HEK293 (cell line): ENCODE results near the gene DSTN.

ENCODE experiments used
- CTCF ChIA-PET: fragments of 350-600 bp; formaldehyde crosslinking; extraction: SDS; loops from one replicate; lab custom pipeline; 2021; ENCODE audit warnings: antibody characterized with exemption; lab: Yijun Ruan, JAX
- POLR2A ChIA-PET: fragments of 300-600 bp; formaldehyde crosslinking; extraction: SDS; loops from one replicate; lab custom pipeline; 2020; ENCODE audit warnings: antibody characterized with exemption, inconsistent platforms; lab: Yijun Ruan, JAX
- H3K27ac ChIP-seq: fragments of 200-500 bp; sonication (Bioruptor generic); 2 replicates; pipeline ENCODE4 v1.5.1; 2014; ENCODE audit warnings: low read depth, low read length, control low read depth, inconsistent platforms; ENCODE audit errors: extremely low read depth
- H3K36me3 ChIP-seq, 2 experiments: fragments of 200-500 bp in 1 of 2; sonication (Bioruptor generic) in 1 of 2; 1 replicate in 1 of 2; 2 replicates in 1 of 2; pipeline ENCODE4 v1.5.1; 2014 to 2017; ENCODE audit warnings: inconsistent platforms in 2 of 2, low read length in 2 of 2; ENCODE audit not compliant: control insufficient read depth in 2 of 2, insufficient read depth in 1 of 2
- H3K4me1 ChIP-seq: fragments of 200-500 bp; sonication (Bioruptor generic); 2 replicates; pipeline ENCODE4 v1.5.1; 2014; ENCODE audit warnings: mild to moderate bottlenecking, low read length, inconsistent platforms; ENCODE audit not compliant: control insufficient read depth, insufficient read depth
- H3K4me3 ChIP-seq: 2 replicates; pipeline ENCODE4 v1.5.1; 2011; ENCODE audit warnings: low read depth, mild to moderate bottlenecking, control low read depth, low read length, moderate library complexity
- H3K9me3 ChIP-seq: fragments of 200-500 bp; sonication (Bioruptor generic); 2 replicates; pipeline ENCODE4 v1.5.1; 2014; ENCODE audit warnings: low read depth, low read length, inconsistent platforms; ENCODE audit not compliant: control insufficient read depth, insufficient read depth
- BCL11A ChIP-seq: fragments of 450-650 bp; formaldehyde crosslinking; IDR thresholded peaks from 2 replicates; pipeline ENCODE4 v1.5.1; 2016; ENCODE audit warnings: low read depth, missing biosample characterization, missing genetic modification characterization
- EGR2 ChIP-seq: fragments of 450-650 bp; formaldehyde crosslinking; IDR thresholded peaks from 2 replicates; pipeline ENCODE4 v1.5.1; 2016; ENCODE audit warnings: low read depth, missing biosample characterization, missing genetic modification characterization
- SETDB1 ChIP-seq: IDR thresholded peaks from one replicate; pipeline ENCODE4 v1.6.1; 2017; ENCODE audit warnings: mild to moderate bottlenecking, low read length, moderate library complexity, mixed read lengths; ENCODE audit not compliant: insufficient read length
- TCF7L2 ChIP-seq: IDR thresholded peaks from 2 replicates; pipeline ENCODE4 v1.6.1; 2011; ENCODE audit warnings: low read depth, mild to moderate bottlenecking, inconsistent platforms, low read length, moderate library complexity, borderline replicate concordance
- ZBTB8A ChIP-seq: fragments of 450-650 bp; formaldehyde crosslinking; IDR thresholded peaks from 2 replicates; pipeline ENCODE4 v1.5.1; 2016; ENCODE audit warnings: missing biosample characterization, missing genetic modification characterization
- ZNF112 ChIP-seq: fragments of 450-650 bp; formaldehyde crosslinking; IDR thresholded peaks from 2 replicates; pipeline ENCODE4 v1.5.0; 2017; ENCODE audit warnings: missing biosample characterization, missing genetic modification characterization
- ZNF114 ChIP-seq: fragments of 450-650 bp; formaldehyde crosslinking; IDR thresholded peaks from 2 replicates; pipeline ENCODE4 v1.5.0; 2017; ENCODE audit warnings: missing biosample characterization, missing genetic modification characterization
- ZNF132 ChIP-seq: fragments of 450-650 bp; formaldehyde crosslinking; IDR thresholded peaks from 2 replicates; pipeline ENCODE4 v1.5.1; 2017; ENCODE audit warnings: missing biosample characterization, missing genetic modification characterization, borderline replicate concordance
- ZNF768 ChIP-seq: fragments of 450-650 bp; formaldehyde crosslinking; IDR thresholded peaks from 2 replicates; pipeline ENCODE4 v1.5.1; 2018; ENCODE audit warnings: missing biosample characterization, mild to moderate bottlenecking, missing genetic modification characterization
- ZNF785 ChIP-seq: fragments of 450-650 bp; formaldehyde crosslinking; IDR thresholded peaks from 2 replicates; pipeline ENCODE4 v1.5.1; 2016; ENCODE audit warnings: missing biosample characterization, missing genetic modification characterization
- ZNF837 ChIP-seq: fragments of 450-650 bp; formaldehyde crosslinking; IDR thresholded peaks from 2 replicates; pipeline ENCODE4 v1.5.1; 2016; ENCODE audit warnings: missing biosample characterization, missing genetic modification characterization
- ZNF843 ChIP-seq: fragments of 450-650 bp; formaldehyde crosslinking; IDR thresholded peaks from 2 replicates; pipeline ENCODE4 v1.5.1; 2016; ENCODE audit warnings: missing biosample characterization, missing genetic modification characterization
- TF ChIP-seq, protein P1 (sequence below): fragments of 450-650 bp; formaldehyde crosslinking; IDR thresholded peaks from 2 replicates; pipeline ENCODE4 v1.5.1; 2016; ENCODE audit warnings: missing biosample characterization, missing genetic modification characterization
- TF ChIP-seq, protein P2 (sequence below): fragments of 450-650 bp; formaldehyde crosslinking; conservative IDR thresholded peaks from 2 replicates; pipeline ENCODE4 v1.5.1; 2016; ENCODE audit warnings: low read depth, missing biosample characterization, missing genetic modification characterization
- TF ChIP-seq, protein P3 (sequence below): fragments of 450-650 bp; formaldehyde crosslinking; IDR thresholded peaks from 2 replicates; pipeline ENCODE4 v1.5.1; 2016; ENCODE audit warnings: missing biosample characterization, missing genetic modification characterization
- TF ChIP-seq, protein P4 (sequence below): fragments of 450-650 bp; formaldehyde crosslinking; IDR thresholded peaks from 2 replicates; pipeline ENCODE4 v1.5.1; 2016; ENCODE audit warnings: missing biosample characterization, missing genetic modification characterization
- TF ChIP-seq, protein P5 (sequence below): fragments of 450-650 bp; formaldehyde crosslinking; IDR thresholded peaks from 2 replicates; pipeline ENCODE4 v1.5.1; 2017; ENCODE audit warnings: missing biosample characterization, missing genetic modification characterization

Gene DSTN

DNA sequence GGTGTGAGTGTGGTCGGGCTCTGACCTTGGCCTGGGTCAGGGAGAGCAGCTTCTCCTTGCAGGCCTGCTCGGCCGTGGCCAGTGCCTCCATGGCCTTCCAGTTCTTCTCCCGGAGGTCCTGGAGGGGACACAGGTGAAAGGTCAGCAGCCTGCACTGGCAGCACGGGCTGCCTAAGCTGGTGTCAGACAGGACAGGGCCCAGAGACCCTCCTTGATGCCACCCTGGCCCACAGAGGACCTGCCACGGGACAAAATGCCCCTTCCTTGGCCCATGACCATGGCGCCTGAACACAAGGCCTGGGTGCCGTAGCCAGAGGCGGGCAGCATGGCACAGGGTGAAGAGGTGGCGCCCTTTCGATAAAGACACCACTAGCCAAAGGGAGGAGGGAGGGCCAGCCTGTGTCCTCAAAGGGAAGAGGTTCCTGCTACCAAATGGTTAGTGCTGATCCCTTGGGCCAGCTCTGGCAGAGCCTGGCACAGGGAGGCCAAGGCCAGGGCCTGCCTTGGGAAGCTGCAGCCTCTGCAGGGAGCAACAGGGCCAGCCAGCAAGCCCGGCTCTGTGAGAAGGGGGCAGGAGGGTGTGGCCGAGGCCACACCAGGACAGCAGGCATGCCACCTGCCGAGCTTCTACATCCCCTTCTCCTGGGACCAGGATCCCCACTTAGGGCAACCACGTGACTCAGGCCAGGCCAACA lies 54.8 kb downstream of the DSTN start (continued):
- TF ChIP-seq ZBTB8A (tag by site-specific recombination) (no peak), SETDB1 (no peak)

DNA sequence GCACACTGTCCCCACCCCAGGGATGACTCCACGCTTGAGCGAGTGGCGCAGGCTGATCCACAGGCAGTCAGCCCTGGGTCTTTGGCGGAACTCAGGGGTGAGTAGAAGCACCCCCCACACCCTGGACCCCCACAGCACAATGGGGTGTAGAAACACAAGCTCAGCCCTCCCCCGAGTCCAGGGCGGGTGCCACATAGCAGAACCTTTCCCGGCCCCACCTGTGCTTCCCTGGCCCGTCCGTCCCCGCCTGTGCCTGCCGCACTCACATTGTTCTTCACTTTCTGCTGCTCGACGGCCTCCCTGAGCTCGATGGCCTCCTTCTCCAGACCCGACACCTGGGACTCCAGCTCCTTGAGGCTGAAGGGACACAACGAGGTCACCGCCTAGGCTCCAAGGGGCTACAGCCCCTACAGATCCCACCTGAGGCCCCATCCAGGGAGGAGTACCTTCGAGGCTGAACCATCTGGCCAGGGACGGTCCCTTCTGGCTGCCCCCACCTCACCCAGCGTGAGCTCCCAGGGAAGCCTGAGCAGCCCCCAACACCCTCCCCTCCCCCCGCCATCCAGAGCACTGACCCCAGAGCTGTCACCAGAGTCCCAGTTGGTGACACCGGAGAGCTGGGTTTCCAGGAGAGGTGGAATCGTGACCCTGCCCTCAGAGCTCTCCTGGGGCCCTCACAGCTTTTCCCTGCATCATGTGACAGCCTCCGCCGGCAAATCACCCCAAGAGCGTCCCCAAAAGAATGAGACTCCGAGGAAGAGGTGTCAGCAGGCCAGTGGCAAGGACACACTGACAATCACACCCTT lies 55.6 kb downstream of the DSTN start:
- ChIA-PET POLR2A (no interaction called here), CTCF (no interaction called here)
- no peaks in the 10 kb centered on the region for H3K9me3 ChIP-seq
- H3K4me1 ChIP-seq = no peaks in the 10 kb centered on the region
- H3K27ac ChIP-seq = no peak overlapping the region
- no peak overlapping the region for H3K4me3 ChIP-seq
- H3K36me3 ChIP-seq = peaks cover 3 to 93% of the 10 kb centered on the region in 2 experiments; a peak in 2 of 3 replicates
- TF ChIP-seq ZNF785 (tag by site-specific recombination) (no peak), ZNF114 (tag by site-specific recombination) (no peak), ZNF768 (tag by site-specific recombination) (no peak), ZNF843 (tag by site-specific recombination) (no peak), ZNF837 (tag by site-specific recombination) (no peak), TCF7L2 (no peak), BCL11A (tag by site-specific recombination) (no peak), ZBTB8A (tag by site-specific recombination) (no peak), EGR2 (no peak), ZNF132 (tag by site-specific recombination) (no peak), ZNF112 (tag by site-specific recombination) (no peak)
- TF ChIP-seq, protein P1, sequence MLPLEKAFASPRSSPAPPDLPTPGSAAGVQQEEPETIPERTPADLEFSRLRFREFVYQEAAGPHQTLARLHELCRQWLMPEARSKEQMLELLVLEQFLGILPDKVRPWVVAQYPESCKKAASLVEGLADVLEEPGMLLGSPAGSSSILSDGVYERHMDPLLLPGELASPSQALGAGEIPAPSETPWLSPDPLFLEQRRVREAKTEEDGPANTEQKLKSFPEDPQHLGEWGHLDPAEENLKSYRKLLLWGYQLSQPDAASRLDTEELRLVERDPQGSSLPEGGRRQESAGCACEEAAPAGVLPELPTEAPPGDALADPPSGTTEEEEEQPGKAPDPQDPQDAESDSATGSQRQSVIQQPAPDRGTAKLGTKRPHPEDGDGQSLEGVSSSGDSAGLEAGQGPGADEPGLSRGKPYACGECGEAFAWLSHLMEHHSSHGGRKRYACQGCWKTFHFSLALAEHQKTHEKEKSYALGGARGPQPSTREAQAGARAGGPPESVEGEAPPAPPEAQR (tag by site-specific recombination) = no peak
- TF ChIP-seq, protein P2, sequence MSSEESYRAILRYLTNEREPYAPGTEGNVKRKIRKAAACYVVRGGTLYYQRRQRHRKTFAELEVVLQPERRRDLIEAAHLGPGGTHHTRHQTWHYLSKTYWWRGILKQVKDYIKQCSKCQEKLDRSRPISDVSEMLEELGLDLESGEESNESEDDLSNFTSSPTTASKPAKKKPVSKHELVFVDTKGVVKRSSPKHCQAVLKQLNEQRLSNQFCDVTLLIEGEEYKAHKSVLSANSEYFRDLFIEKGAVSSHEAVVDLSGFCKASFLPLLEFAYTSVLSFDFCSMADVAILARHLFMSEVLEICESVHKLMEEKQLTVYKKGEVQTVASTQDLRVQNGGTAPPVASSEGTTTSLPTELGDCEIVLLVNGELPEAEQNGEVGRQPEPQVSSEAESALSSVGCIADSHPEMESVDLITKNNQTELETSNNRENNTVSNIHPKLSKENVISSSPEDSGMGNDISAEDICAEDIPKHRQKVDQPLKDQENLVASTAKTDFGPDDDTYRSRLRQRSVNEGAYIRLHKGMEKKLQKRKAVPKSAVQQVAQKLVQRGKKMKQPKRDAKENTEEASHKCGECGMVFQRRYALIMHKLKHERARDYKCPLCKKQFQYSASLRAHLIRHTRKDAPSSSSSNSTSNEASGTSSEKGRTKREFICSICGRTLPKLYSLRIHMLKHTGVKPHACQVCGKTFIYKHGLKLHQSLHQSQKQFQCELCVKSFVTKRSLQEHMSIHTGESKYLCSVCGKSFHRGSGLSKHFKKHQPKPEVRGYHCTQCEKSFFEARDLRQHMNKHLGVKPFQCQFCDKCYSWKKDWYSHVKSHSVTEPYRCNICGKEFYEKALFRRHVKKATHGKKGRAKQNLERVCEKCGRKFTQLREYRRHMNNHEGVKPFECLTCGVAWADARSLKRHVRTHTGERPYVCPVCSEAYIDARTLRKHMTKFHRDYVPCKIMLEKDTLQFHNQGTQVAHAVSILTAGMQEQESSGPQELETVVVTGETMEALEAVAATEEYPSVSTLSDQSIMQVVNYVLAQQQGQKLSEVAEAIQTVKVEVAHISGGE (tag by site-specific recombination) = no peak
- TF ChIP-seq, protein P3, sequence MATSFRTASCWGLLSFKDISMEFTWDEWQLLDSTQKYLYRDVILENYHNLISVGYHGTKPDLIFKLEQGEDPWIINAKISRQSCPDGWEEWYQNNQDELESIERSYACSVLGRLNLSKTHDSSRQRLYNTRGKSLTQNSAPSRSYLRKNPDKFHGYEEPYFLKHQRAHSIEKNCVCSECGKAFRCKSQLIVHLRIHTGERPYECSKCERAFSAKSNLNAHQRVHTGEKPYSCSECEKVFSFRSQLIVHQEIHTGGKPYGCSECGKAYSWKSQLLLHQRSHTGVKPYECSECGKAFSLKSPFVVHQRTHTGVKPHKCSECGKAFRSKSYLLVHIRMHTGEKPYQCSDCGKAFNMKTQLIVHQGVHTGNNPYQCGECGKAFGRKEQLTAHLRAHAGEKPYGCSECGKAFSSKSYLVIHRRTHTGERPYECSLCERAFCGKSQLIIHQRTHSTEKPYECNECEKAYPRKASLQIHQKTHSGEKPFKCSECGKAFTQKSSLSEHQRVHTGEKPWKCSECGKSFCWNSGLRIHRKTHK (tag by site-specific recombination) = no peak
- TF ChIP-seq, protein P4, sequence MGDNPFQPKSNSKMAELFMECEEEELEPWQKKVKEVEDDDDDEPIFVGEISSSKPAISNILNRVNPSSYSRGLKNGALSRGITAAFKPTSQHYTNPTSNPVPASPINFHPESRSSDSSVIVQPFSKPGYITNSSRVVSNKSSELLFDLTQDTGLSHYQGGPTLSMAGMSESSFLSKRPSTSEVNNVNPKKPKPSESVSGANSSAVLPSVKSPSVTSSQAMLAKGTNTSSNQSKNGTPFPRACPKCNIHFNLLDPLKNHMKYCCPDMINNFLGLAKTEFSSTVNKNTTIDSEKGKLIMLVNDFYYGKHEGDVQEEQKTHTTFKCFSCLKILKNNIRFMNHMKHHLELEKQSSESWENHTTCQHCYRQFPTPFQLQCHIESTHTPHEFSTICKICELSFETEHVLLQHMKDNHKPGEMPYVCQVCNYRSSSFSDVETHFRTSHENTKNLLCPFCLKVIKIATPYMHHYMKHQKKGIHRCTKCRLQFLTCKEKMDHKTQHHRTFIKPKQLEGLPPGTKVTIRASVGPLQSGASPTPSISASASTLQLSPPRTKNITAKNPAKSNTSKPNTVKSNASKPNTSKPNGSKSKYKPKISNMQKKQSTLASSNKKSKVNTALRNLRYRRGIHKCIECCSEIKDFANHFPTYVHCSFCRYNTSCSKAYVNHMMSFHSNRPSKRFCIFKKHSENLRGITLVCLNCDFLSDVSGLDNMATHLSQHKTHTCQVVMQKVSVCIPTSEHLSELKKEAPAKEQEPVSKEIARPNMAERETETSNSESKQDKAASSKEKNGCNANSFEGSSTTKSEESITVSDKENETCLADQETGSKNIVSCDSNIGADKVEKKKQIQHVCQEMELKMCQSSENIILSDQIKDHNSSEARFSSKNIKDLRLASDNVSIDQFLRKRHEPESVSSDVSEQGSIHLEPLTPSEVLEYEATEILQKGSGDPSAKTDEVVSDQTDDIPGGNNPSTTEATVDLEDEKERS (tag by site-specific recombination) = no peak
- TF ChIP-seq, protein P5, sequence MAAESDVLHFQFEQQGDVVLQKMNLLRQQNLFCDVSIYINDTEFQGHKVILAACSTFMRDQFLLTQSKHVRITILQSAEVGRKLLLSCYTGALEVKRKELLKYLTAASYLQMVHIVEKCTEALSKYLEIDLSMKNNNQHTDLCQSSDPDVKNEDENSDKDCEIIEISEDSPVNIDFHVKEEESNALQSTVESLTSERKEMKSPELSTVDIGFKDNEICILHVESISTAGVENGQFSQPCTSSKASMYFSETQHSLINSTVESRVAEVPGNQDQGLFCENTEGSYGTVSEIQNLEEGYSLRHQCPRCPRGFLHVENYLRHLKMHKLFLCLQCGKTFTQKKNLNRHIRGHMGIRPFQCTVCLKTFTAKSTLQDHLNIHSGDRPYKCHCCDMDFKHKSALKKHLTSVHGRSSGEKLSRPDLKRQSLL = no peak
